Right renal cortex interstitium (tissue), 3 donors: ENCODE measurements around the gene AUTS2. TPM values are rescaled to one million over a fixed set of nuclear protein-coding genes. Genes with fewer than 3 reads are reported as not detected.
"Not testable (repeated sequence)": the region's sequence is repeated elsewhere in the genome, so short reads cannot be mapped to it uniquely, and the experiment has no call there.

ENCODE experiments used
- DNase-seq, 3 donors: peaks; one replicate each; pipeline ENCODE4 v3.0.0-alpha.2; 2013; ENCODE audit warnings: low read depth in 3 of 3, low spot score in 2 of 3
- polyA plus RNA-seq, 3 donors: library from polyadenylated mRNA; unstranded; fragments of 120-200 nt; gene quantifications; one replicate each; pipeline ENCODE4 v1.2.1, GENCODE V29; 2013; ENCODE audit not compliant: insufficient read length in 3 of 3

Gene AUTS2
- polyA plus RNA-seq, 3 donors, result 51.6 to 66.2 (median 55.2) TPM

- DNase-seq, result no peak
Observed at GRCh38 chr7:70592171-70592570, 993.9 kb downstream of the AUTS2 start.

GRCh38 chr7:70594170-70594569 is 995.9 kb downstream of the AUTS2 start:
- no peak for DNase-seq

DNA sequence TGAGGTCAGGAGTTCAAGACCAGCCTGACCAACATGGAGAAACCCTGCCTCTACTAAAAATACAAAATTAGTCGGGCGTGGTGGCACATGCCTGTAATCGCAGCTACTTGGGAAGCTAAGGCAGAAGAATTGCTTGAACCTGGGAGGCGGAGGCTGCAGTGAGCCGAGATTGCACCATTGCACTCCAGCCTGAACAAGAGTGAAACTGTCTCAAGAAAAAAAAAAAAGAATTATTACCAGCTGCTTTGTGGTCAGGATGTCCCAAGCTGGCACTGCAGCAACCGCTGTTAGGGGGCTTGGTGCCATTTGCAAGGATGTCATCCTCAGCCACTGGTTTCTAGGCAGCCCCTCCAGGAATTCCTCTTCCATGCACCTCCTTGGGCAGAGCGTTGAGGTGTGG is 996.6 kb downstream of the AUTS2 start:
- not testable (repeated sequence) for DNase-seq

GRCh38 chr7:70595370-70595754 is 997.1 kb downstream of the AUTS2 start:
- DNase-seq, result no peak

DNA sequence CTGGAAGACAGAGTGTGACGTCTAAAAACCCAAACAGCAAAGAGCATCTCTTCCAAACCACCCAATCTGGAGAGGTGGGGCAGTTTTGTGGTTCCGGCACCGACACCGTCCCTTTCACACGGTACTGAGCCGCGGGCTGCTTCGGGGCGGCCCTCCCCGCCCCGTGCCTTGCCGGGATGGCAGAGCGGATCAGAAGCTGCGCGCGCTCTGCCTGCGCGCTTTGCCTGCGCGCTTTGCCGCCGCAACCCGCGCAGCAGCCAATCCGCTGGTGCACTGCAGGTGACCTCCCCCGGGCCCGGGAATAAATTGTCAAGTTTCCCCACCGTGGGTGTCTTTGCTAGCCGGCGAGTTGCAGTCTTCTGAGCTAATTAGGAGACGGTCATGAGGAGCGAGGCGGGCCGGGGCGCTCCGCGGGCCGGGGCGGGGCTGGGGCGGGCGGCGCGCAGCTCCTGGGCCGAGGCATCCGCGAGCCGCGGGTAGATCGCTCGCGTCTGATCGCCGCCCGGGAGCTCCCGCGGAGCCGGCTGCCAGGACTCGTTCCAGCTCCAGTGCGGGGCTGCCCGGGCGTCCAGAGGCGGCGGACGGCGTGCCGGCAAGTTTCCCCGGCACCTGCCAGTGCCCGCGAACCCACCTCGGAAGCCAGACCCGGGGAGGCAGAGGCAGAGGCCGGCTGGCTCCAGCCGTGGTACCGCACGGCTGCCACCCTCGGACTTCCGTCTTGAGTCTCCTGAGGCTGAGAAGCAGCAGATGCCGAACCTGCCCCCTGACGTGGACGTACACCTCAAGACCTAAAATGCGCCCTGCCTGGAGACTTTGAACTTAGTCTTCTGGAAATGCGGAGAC is 997.7 kb downstream of the AUTS2 start:
- no peak for DNase-seq

DNA sequence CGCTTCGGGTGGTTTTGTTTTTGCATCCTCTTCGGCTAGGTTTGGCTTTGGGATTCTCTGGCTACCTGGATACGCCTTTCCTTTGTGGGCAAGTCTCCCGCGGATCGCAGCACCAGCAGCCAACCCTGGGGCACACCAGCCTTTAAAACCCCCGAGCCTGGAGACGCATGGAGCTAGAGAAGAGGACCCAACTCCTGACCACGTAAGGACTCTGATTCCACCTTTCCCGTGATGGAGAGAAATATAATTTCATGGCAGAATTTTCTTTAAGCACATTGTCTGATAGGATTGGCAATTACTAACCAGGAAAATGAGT is 998.3 kb downstream of the AUTS2 start:
- no peak for DNase-seq

GRCh38 chr7:70597066-70597465 is 998.8 kb downstream of the AUTS2 start:
- DNase-seq, result no peak

GRCh38 chr7:70598976-70599375 is 1000.7 kb downstream of the AUTS2 start:
- DNase-seq, result no peak

- DNase-seq, result no peak
Observed at GRCh38 chr7:70599446-70600190, 1001.3 kb downstream of the AUTS2 start.

DNA sequence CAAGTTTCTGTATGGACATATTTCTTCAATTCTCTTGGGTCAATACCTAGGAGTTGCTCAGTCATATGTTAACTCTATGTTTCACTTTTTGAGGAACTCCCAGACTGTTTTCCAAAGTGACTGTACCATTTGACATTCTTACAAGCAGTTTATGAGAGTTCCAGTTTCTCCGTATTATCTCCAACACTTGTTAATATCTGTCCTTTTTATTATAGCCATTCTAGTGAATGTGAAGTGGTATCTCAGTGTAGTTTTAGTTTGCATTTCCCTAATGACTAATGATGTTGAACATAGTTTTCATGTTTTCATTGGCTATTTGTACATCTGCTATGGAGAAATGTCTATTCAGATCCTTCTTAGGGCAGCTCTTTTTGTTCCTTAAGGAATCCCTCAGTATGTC is 1002.7 kb downstream of the AUTS2 start:
- no peak for DNase-seq

DNA sequence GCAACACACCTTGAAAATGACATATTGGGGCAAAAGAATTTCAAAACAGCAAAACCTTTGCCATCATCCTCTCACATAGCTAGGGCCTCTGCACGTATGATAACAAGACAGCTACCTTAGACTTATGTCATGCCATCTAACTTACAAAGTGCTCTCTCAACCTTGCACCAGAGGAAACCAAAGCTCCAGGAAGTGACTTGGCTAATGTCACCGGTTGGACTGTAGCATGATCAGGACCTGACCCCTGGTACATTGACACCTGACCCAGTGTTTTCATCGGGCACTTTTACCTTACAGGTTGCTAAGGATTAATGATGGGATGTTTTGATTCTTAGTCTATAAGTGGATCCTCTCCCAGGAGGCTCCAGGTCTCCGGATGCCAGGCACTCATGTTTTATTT is 1003.8 kb downstream of the AUTS2 start:
- DNase-seq, result no peak

DNA sequence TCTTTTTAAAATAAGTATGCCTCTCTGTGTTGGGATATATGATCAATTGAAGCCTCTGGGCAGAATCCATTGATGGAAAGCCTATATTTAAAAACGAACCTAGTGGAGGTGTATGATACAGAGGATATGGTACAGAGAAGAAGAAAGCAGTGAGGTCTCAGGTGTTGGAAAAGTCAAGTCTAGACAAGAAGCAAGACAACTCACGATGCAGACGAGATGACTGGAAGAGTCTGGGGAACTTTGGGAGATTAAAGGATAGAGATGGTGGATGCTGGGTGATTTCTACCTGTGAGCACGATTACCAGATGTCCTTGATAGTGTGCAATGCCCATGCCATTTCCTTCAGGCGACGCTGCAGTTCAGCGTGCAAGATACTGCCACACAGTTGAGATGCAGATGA is 1009.0 kb downstream of the AUTS2 start:
- DNase-seq, result no peak

DNA sequence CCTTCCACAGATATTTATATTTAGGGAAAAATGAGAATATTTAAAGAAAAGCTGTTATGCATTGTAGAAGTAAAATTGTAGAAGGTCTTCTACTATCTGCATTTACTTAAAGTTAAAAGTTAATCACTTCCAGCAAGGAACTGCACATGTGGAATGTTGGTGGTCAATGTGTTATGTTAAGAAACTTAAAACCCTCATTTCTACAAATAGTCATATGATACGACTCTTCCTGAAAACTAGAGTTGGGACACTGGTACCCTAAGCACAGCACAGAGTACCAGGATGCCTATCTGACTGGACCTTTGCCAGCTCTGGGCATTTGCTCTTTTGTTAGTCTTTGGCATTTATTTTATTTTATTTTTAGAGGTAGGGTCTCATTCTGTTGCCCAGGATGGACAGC is 1009.5 kb downstream of the AUTS2 start:
- no peak for DNase-seq

GRCh38 chr7:70608229-70608628 is 1010.0 kb downstream of the AUTS2 start:
- DNase-seq, result no peak

DNA sequence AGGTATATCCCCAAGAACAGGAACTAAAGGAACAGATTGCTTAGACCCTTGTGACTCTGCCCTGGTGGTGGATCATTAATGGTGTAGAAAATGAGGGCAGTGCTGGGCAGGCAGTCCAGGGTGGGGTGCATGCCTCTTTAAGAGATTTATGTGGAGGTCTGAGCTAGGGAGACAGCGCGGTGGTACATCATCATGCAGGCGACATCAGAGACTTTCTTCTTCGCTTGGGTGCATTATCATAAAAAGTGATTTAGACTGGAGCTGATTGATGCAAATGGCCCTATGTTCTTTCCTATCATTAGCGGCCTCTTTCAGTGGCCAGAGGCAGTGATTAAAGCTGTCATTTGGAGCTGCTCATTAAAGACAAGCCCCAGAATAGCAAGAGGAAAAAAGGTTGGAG is 1014.5 kb downstream of the AUTS2 start:
- no peak for DNase-seq

DNA sequence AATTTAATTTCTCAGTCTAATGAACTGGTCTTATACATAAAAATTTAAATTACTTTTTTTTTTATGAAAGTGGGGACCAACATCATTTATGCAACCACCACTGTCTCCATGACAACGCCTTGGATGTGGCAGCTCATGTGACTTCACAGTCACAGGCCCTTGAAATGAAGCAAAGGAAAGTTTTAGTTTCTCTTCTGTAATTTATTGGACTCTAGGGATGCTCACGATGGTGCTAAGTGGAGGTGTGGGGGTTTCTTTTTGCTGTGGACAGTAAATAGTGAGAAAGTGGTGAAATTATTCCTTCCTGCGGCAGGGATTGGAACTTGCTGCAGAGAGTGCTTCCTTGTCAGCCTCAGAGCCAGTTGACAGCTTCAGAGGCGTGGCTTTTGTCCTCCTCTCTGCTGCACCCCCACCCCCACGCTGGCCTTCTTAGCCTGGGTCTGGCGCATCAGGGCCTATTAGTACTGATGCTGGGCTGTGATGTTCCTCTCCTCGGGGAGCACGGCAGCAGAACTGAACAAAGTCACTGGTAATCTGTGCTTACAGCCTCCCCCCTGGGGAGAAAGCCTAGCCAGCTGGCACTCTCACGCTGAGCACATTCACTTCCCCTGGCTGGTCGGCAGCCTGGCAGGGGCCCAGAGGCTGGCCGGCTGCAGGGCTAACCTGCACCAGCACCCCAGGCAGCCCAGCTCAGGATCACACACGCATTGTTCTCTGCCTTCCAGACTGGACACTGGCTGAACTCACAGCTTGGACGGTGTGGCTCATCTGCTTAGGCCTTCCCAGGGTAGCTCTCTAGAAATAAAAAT is 1016.2 kb downstream of the AUTS2 start:
- DNase-seq, result no peak

GRCh38 chr7:70615066-70615606 is 1016.9 kb downstream of the AUTS2 start:
- DNase-seq, result no peak

DNA sequence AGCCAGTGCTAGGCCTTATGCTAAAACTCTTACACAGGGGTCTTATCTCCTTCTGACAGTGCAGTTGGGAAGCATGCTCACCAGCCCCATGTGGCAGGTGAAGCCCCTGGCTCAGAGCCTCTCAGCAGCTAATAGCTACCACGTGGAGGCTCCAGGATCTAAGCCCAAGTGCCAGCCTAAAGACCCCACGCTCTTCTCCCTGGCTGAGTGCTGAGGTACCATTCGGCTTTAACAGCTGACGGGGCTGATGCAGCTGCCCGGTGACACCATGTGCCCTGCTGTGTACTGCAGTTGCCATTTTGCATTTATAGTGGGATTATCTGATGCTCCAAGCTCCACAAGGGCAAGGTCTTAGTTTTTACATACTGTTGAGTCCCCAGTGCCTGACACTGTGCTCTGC is 1017.9 kb downstream of the AUTS2 start:
- DNase-seq, result no peak

GRCh38 chr7:70616821-70617220 is 1018.5 kb downstream of the AUTS2 start:
- DNase-seq, result no peak

- DNase-seq, result no peak
Observed at GRCh38 chr7:70618020-70618551, 1019.8 kb downstream of the AUTS2 start.

- DNase-seq, result no peak
Observed at GRCh38 chr7:70619130-70619529, 1020.9 kb downstream of the AUTS2 start.
